GM12878 (cell line): ENCODE measurements around the gene GNA15. TPM values are rescaled to one million over a fixed set of nuclear protein-coding genes. Genes with fewer than 3 reads are reported as not detected.

Experiments used
- EED ChIP-seq: sonication (generic); IDR thresholded peaks from 2 replicates; pipeline ENCODE4 v1.6.1; 2016; ENCODE audit warnings: antibody characterized with exemption, low read depth
- ELK1 ChIP-seq: IDR thresholded peaks from 2 replicates; pipeline ENCODE4 v1.6.1; 2012; ENCODE audit warnings: low read depth, low read length, improper control_type of control experiment
- ESRRA ChIP-seq: IDR thresholded peaks from 2 replicates; pipeline ENCODE4 v1.6.1; 2012; ENCODE audit warnings: mild to moderate bottlenecking, low read length, improper control_type of control experiment
- GATAD2B ChIP-seq: fragments of 450-650 bp; conservative IDR thresholded peaks from 2 replicates; pipeline ENCODE4 v1.6.1; 2017; ENCODE audit warnings: low read depth, mild to moderate bottlenecking, moderate library complexity
- HCFC1 ChIP-seq: fragments of 150-350 bp; IDR thresholded peaks from 2 replicates; pipeline ENCODE4 v1.6.1; 2014; ENCODE audit warnings: low read length
- JUND ChIP-seq: IDR thresholded peaks from 2 replicates; pipeline ENCODE4 v1.6.1; 2012; ENCODE audit warnings: low read depth, mild to moderate bottlenecking, low read length, improper control_type of control experiment, moderate library complexity
- LARP7 ChIP-seq: fragments of 450-650 bp; IDR thresholded peaks from 2 replicates; pipeline ENCODE4 v1.6.1; 2017; ENCODE audit warnings: mild to moderate bottlenecking
- MEF2A ChIP-seq: IDR thresholded peaks from 2 replicates; pipeline ENCODE4 v1.6.1; 2011; ENCODE audit warnings: low read depth, mild to moderate bottlenecking, low read length, moderate library complexity; ENCODE audit not compliant: insufficient read depth
- MTA2 ChIP-seq: fragments of 450-650 bp; IDR thresholded peaks from 2 replicates; pipeline ENCODE4 v1.6.1; 2016; ENCODE audit warnings: low read depth, mild to moderate bottlenecking, moderate library complexity
- NKRF ChIP-seq: fragments of 450-650 bp; conservative IDR thresholded peaks from 2 replicates; pipeline ENCODE4 v1.6.1; 2017; ENCODE audit warnings: mild to moderate bottlenecking, moderate library complexity
- PBX3 ChIP-seq: IDR thresholded peaks from 2 replicates; pipeline ENCODE4 v1.6.1; 2011; ENCODE audit warnings: mild to moderate bottlenecking, low read depth, low read length, moderate library complexity; ENCODE audit not compliant: insufficient replicate concordance
- SMAD5 ChIP-seq: IDR thresholded peaks from 2 replicates; pipeline ENCODE4 v1.6.1; 2016; ENCODE audit warnings: antibody characterized with exemption, low read depth
- SMC3 ChIP-seq: IDR thresholded peaks from 2 replicates; pipeline ENCODE4 v1.6.1; 2011; ENCODE audit warnings: low read length, improper control_type of control experiment, borderline replicate concordance
- USF2 ChIP-seq: IDR thresholded peaks from 2 replicates; pipeline ENCODE4 v1.6.1; 2011; ENCODE audit warnings: low read depth, low read length, improper control_type of control experiment, borderline replicate concordance
- ZBTB33 ChIP-seq: fragments of 450-650 bp; IDR thresholded peaks from 2 replicates; pipeline ENCODE4 v1.6.1; 2017; ENCODE audit warnings: mild to moderate bottlenecking
- ZNF687 ChIP-seq: fragments of 450-650 bp; IDR thresholded peaks from 2 replicates; pipeline ENCODE4 v1.6.1; 2017; ENCODE audit warnings: mild to moderate bottlenecking, moderate library complexity
- polyA plus RNA-seq, 11 experiments: library from polyadenylated mRNA; depleted of rRNA in 4 of 11; unstranded in 6 of 11; stranded (reverse) in 5 of 11; fragments of >200 nt; fragmentation: Nextera tagmentation in 4 of 11; fragmentation: Illumina TruSeq in 1 of 11; extraction: Ambion mirVana in 4 of 11; extraction: Trizol in 1 of 11; gene quantifications; 1 replicate in 1 of 11; 2 replicates in 10 of 11; pipeline versions ENCODE4 v1.2.1 to v1.2.3, GENCODE V29; 2011 to 2016; ENCODE audit warnings: inconsistent platforms in 2 of 11, missing spikeins in 2 of 11, low read depth in 1 of 11
- total RNA-seq, 4 experiments: library from RNA; depleted of rRNA in 3 of 4; stranded (reverse); fragments of >200 nt in 3 of 4; fragmentation: Illumina TruSeq in 1 of 4; extraction: Trizol in 1 of 4; gene quantifications; 2 replicates each; pipeline versions ENCODE4 v1.2.1 to v1.2.3, GENCODE V29; 2013 to 2021

The GNA15 gene
- total and polyA plus RNA-seq, 10 of the 15 experiments (the other 5 are each of a cell fraction or from before 2014, with no cell fraction given), result 0.42 to 18.0 (median 9.4) TPM

- TF ChIP-seq JUND (no peak), MEF2A (0 out of 2 replicates have a peak, but pooled peaks have one; percentile 10), HCFC1 (peak; percentile 89), ZBTB33 (0 out of 2 replicates have a peak, but pooled peaks have one; percentile 61), GATAD2B (peak; percentile 84; the same call in 1 of the 2 replicates), SMAD5 (no peak), PBX3 (peak; percentile 14), SMC3 (no peak), LARP7 (peak; percentile 99), ELK1 (0 out of 2 replicates have a peak, but pooled peaks have one; percentile 22), USF2 (no peak), NKRF (peak; percentile 92), EED (no peak), MTA2 (peak; percentile 90), ESRRA (peak; percentile 72; the same call in 1 of the 2 replicates), ZNF687 (peak; percentile 85; the same call in 1 of the 2 replicates)
Measured at GRCh38 chr19:3185461-3186159, 49.8 kb downstream of the GNA15 start, which contains the start of gene NCLN (continued).
